ENCODE results near the gene TUBGCP5.

Gene TUBGCP5

GRCh38 chr15:22951381-22952280, 87.7 kb downstream of the TUBGCP5 start:
- no peak for DNase-seq

DNA sequence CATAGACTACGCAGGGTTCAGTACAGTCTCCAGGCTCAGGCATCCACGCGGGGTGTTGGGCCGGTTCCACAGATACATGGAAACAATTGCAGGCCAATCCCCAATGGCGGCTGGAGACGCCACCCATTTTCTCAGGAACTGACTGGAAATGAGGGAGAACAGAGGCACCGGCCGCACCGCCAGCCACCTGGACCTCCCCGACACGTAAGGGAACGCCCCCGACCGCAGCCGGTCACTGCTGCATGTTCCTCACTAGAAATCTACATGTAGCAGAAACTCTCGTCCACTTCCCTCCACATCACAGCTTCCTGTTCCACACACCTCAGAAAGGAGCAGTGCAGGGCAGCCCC, 88.4 kb downstream of the TUBGCP5 start:
- DNase-seq = no peak

DNA sequence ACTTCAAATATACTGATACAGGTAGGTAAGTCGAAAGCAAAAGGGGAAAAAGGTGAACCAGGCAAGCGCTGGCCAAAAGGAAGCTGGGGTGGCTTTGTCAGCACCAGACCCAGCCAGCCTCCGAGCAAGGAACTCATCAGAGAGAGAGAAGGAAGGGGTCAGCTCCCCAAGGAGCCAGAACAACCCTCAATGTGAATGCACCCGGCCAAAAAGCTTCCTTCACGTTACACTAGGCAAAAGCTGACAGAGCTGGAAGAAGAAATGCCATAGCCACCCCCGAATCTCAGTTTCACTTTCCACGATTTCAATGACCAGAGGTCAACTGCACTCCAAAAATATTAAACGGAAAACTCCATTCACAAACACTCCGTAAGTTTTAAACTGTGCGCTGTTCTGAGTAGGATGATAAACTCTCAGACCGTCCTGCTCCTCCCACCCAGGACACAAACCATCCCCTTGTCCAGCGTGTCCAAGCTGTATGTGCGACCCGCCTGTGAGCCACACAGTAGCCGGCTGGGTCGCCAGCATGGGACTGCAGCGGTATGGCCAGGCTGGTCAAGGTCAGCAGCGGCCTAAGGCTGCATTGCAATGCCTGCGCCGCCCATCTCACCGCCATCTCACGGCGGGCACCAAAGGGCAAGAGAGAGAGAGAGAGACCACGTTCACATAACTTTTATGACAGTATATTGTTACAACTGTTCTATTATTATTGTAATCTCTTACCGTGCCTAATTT, 88.9 kb downstream of the TUBGCP5 start:
- no peak for DNase-seq

Measured in activated T-cell treated with anti-CD3 and anti-CD28 coated beads for 4 hours (primary cell).